Transverse colon (tissue), 4 donors: Measurements from ENCODE around the gene HBD. TPM values are rescaled to one million over a fixed set of nuclear protein-coding genes. Genes with fewer than 3 reads are reported as not detected.

ENCODE experiments used
- DNase-seq: peaks from one replicate; pipeline ENCODE4 v3.0.0-alpha.2; 2019
- H3K27ac ChIP-seq, 4 donors: fragments of 200-600 bp; sonication (generic); 2 replicates each; pipeline ENCODE4 v1.5.1; 2016 to 2018; ENCODE audit warnings: inconsistent platforms in 4 of 4
- H3K27me3 ChIP-seq: fragments of 200-600 bp; sonication (generic); 2 replicates; pipeline ENCODE4 v1.5.1; 2017; ENCODE audit warnings: inconsistent platforms
- H3K36me3 ChIP-seq, 4 donors: fragments of 200-600 bp; sonication (generic); 2 replicates each; pipeline ENCODE4 v1.5.1; 2017 to 2019; ENCODE audit warnings: inconsistent platforms in 4 of 4
- H3K4me1 ChIP-seq, 4 donors: fragments of 200-600 bp; sonication (generic); 2 replicates each; pipeline ENCODE4 v1.5.1; 2017 to 2020; ENCODE audit warnings: inconsistent platforms in 4 of 4
- H3K4me3 ChIP-seq, 4 donors: fragments of 200-600 bp; sonication (generic); 1 replicate in 1 of 4; 2 replicates in 3 of 4; pipeline versions ENCODE4 v1.5.1 to v1.6.1; 2017 to 2019; ENCODE audit warnings: inconsistent platforms in 4 of 4
- H3K9me3 ChIP-seq, 2 donors: fragments of 200-600 bp; sonication (generic); 2 replicates each; pipeline ENCODE4 v1.5.1; 2017 to 2019; ENCODE audit warnings: inconsistent platforms in 2 of 2
- EP300 ChIP-seq: sonication (generic); formaldehyde crosslinking; IDR thresholded peaks from one replicate; pipeline ENCODE4 v1.6.1; 2017; ENCODE audit warnings: antibody characterized with exemption, low read depth
- POLR2A ChIP-seq: fragments of 450-650 bp; IDR thresholded peaks from one replicate; pipeline ENCODE4 v1.6.1; 2016; ENCODE audit warnings: antibody characterized with exemption, mild to moderate bottlenecking, moderate library complexity
- POLR2AphosphoS5 ChIP-seq, 3 donors: sonication (generic); formaldehyde crosslinking; IDR thresholded peaks; one replicate each; pipeline ENCODE4 v1.6.1; 2016; ENCODE audit warnings: antibody characterized with exemption in 3 of 3
- WGBS, 2 donors: methylation state at CpG; one replicate each; pipeline ENCODE4 v1.1.5; 2018; ENCODE audit warnings: low coverage in 1 of 2; 5-methylcytosine and 5-hydroxymethylcytosine counted together
- in situ Hi-C, 4 donors: fragments of 200-750 bp; cut with MboI; loops; one replicate each; pipeline versions ENCODE4 v1.15.0 to v1.15.1; 2017; ENCODE audit warnings: low sequenced_read_pairs in 3 of 4, low pct_ligation_motif_present in 1 of 4, low pct_unique_long_range_greater_than_20kb in 1 of 4
- intact Hi-C: fragments of 100-400 bp; cut with DNase I; formaldehyde crosslinking; loops from one replicate; pipeline ENCODE4 v1.15.1; 2023; ENCODE audit warnings: low total_unique reads
- total RNA-seq, 4 donors: library from RNA; depleted of rRNA; stranded (reverse); fragments of >200 nt; gene quantifications; one replicate each; pipeline ENCODE4 v1.1.0, GENCODE V29; 2016
- TF ChIP-seq, protein P1 (sequence below), 5 experiments: fragments of 200-600 bp in 3 of 5; fragments of 450-650 bp in 2 of 5; sonication (generic) in 3 of 5; IDR thresholded peaks; 1 replicate in 2 of 5; 2 replicates in 3 of 5; pipeline ENCODE4 v1.5.1; 2016 to 2017; ENCODE audit warnings: antibody characterized with exemption in 5 of 5, inconsistent platforms in 3 of 5, mild to moderate bottlenecking in 2 of 5, moderate library complexity in 1 of 5

HBD gene
- total RNA-seq, 4 donors from 2014 or later = not detected

DNA sequence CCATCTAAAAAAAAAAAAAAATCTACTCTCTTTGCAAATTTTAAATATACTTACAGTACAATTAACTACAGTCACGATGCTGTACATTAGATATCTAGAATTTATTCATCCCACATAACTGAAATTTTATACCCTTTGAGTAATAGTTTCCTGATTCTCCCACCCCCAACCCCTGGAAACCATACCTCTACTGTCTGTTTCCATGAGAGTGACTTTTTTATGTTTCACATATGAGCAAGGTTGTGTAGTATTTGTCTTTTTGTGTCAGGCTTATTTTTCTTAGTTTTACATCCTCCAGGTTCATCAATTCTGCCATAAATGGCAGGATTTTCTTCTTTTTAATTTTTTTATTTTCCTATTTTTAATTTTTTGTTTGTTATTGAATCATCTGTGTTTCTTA, 10.6 kb downstream of the HBD start:
- WGBS, 2 donors = 46 to 66% methylated on average over 1 of the region's 1 CpG
- H3K9me3 ChIP-seq = no peaks in the 10 kb centered on the region
- DNase-seq = no peak
- no peaks in the 10 kb centered on the region for H3K27me3 ChIP-seq
- no peak overlapping the region for H3K27ac ChIP-seq
- H3K4me1 ChIP-seq = no peaks in the 10 kb centered on the region
- intact Hi-C loops (no loop called here), in situ Hi-C loops (no loop called here)
- TF ChIP-seq POLR2A (no peak), EP300 (no peak), POLR2AphosphoS5 (IDR thresholded peaks at IDR 0.05) (no peak)
- TF ChIP-seq, protein P1, sequence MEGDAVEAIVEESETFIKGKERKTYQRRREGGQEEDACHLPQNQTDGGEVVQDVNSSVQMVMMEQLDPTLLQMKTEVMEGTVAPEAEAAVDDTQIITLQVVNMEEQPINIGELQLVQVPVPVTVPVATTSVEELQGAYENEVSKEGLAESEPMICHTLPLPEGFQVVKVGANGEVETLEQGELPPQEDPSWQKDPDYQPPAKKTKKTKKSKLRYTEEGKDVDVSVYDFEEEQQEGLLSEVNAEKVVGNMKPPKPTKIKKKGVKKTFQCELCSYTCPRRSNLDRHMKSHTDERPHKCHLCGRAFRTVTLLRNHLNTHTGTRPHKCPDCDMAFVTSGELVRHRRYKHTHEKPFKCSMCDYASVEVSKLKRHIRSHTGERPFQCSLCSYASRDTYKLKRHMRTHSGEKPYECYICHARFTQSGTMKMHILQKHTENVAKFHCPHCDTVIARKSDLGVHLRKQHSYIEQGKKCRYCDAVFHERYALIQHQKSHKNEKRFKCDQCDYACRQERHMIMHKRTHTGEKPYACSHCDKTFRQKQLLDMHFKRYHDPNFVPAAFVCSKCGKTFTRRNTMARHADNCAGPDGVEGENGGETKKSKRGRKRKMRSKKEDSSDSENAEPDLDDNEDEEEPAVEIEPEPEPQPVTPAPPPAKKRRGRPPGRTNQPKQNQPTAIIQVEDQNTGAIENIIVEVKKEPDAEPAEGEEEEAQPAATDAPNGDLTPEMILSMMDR (IDR thresholded peaks at IDR 0.05) = no peak
- no peak overlapping the region for H3K4me3 ChIP-seq
- H3K36me3 ChIP-seq = no peaks in the 10 kb centered on the region

DNA sequence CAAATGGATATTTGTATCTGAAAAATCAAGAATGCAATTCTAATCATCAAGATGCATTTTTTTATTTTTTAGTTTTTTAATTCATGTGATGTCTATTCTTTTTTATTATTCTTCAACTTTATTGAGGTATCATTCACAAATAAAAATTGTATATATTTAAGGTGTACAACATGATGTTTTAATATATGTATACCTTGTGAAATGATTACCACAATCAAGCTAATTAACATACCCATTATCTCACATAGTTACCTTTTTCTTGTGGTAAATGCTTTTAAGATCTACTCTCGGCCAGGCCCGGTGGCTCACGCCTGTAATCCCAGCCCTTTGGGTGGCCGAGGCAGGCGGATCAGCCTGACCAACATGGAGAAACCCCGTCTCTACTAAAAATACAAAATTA, 11.1 kb downstream of the HBD start:
- no peak for DNase-seq
- no peaks in the 10 kb centered on the region for H3K27me3 ChIP-seq
- TF ChIP-seq EP300 = no peak
- no peak for TF ChIP-seq POLR2A
- TF ChIP-seq, protein P1 (IDR thresholded peaks at IDR 0.05) = no peak
- TF ChIP-seq POLR2AphosphoS5 (IDR thresholded peaks at IDR 0.05) = no peak
- WGBS, 2 donors = 86% methylated on average over 6 of the region's 6 CpGs; no CpG with 5 or more reads in 1 of the 2 donors
- no peaks in the 10 kb centered on the region for H3K36me3 ChIP-seq
- no peaks in the 10 kb centered on the region for H3K4me1 ChIP-seq
- intact Hi-C loops = no loop called here
- H3K9me3 ChIP-seq = no peaks in the 10 kb centered on the region
- H3K4me3 ChIP-seq = no peak overlapping the region
- in situ Hi-C loops = no loop called here
- no peak overlapping the region for H3K27ac ChIP-seq

DNA sequence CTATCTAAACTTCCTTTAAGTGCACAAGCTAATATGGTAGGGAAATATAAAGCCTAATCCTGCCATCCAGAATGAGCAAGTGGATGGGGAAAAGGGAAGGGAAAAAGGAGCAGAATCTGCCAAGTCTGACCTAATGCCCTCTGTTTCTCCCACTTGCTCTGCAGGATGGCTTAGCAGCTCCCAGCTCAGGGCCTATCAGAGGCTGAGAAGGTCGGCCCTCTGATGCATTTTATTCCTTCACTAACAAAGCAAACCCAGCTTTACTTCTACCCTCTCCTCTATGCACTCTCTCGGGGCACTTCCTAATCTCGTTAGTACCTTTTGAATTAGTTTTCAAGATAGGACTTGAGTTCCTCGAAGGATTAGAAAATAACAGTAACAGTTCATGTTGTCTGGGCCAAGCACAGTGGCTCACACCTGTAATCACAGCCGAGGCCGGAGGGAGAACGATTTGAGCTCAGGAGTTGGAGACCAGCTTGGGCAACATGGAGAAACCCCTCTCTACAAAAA, 23.9 kb downstream of the HBD start:
- H3K4me3 ChIP-seq = no peak overlapping the region
- no peaks in the 10 kb centered on the region for H3K27me3 ChIP-seq
- TF ChIP-seq POLR2A (no peak), EP300 (no peak), POLR2AphosphoS5 (IDR thresholded peaks at IDR 0.05) (no peak)
- TF ChIP-seq, protein P1 (IDR thresholded peaks at IDR 0.05) = no peak
- no peaks in the 10 kb centered on the region for H3K36me3 ChIP-seq
- WGBS, 2 donors = 59 to 86% methylated on average over 4 to 7 of the region's 7 CpGs
- H3K9me3 ChIP-seq = no peaks in the 10 kb centered on the region
- no peak for DNase-seq
- H3K27ac ChIP-seq = no peak overlapping the region
- H3K4me1 ChIP-seq = no peaks in the 10 kb centered on the region
- intact Hi-C loops = no loop called here
- in situ Hi-C loops = no loop called here

DNA sequence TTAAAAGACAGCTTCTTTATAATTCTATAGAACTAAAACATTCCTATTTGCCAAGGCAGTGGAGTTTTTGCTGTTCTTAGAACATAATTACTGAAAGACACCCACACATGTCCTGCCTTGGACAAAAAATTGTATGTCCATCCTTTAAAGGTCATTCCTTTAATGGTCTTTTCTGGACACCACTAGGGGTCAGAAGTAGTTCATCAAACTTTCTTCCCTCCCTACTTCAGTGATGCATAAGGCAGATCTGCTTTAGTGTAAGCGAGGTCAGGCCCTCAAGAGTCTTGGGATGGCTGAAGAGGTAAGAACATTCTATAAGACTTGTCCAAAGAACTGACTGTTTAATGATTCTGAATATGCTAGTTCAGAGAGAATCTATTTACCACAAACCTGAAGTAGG, 29.5 kb downstream of the HBD start:
- TF ChIP-seq, protein P1 (IDR thresholded peaks at IDR 0.05) = peak in 1 of 5 experiments; percentile 14
- TF ChIP-seq EP300 = no peak
- intact Hi-C loops = no loop called here
- no peak for DNase-seq
- no peak overlapping the region for H3K27ac ChIP-seq
- H3K4me1 ChIP-seq = no peaks in the 10 kb centered on the region
- 26 to 38% methylated on average over 1 of the region's 1 CpG for WGBS, 2 donors
- H3K9me3 ChIP-seq = no peaks in the 10 kb centered on the region
- H3K27me3 ChIP-seq = no peaks in the 10 kb centered on the region
- H3K36me3 ChIP-seq = no peaks in the 10 kb centered on the region
- in situ Hi-C loops = no loop called here
- H3K4me3 ChIP-seq = no peak overlapping the region
